ENCODE results near the gene CYTL1. TPM values are rescaled to one million over a fixed set of nuclear protein-coding genes. Genes with fewer than 3 reads are reported as not detected.

Gene CYTL1
- total RNA-seq, 1 experiment from 2014 or later: 3.2 TPM

DNA sequence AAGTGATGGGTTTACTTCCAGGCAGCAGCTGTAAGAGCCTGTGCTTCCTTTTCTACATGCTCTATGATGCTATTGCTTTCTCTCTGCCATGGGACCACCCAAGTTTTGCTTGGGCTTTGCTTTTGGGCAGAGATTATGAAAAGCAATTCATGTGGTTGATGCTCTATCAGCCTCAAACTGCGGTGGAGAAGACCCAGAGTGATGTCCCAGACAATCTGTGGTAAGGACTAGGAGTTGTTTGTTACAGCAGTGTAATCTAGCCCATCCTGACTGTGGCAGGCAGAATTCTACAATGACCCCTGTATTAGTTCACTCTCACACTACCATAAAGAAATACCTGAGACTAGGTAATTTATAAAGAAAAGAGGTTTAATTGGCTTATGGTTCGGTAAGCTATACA lies 9.2 kb upstream of the CYTL1 start:
- Mint-ChIP-seq H3K4me3 (no peak overlapping the region), H3K36me3 (no peaks in the 10 kb centered on the region), H3K4me1 (peaks cover 9% of the 10 kb centered on the region), H3K27ac (no peak overlapping the region), H3K27me3 (ENCODE audit: low read depth) (peaks cover 26% of the 10 kb centered on the region), H3K9me3 (peaks cover 9% of the 10 kb centered on the region)
- POLR2A ChIA-PET: no interaction called here
- no peak for TF ChIP-seq SMAD3 (CRISPR knock-in tag; IDR thresholded peaks at IDR 0.05; ENCODE audit: borderline replicate concordance)
- no peak for TF ChIP-seq FOXJ3 (CRISPR knock-in tag; IDR thresholded peaks at IDR 0.05; ENCODE audit: borderline replicate concordance)
- no peak for TF ChIP-seq ATF3 (CRISPR knock-in tag; conservative IDR thresholded peaks at IDR 0.05)
- no peak for TF ChIP-seq NFE2L1 (CRISPR knock-in tag; IDR thresholded peaks at IDR 0.05)
- TF ChIP-seq ZBTB43 (CRISPR knock-in tag; IDR thresholded peaks at IDR 0.05): no peak
- no peak for TF ChIP-seq FOXP4 (CRISPR knock-in tag; IDR thresholded peaks at IDR 0.05)
- TF ChIP-seq ZNF263 (CRISPR knock-in tag; IDR thresholded peaks at IDR 0.05; ENCODE audit: low read depth): no peak
- no peak for TF ChIP-seq RELA (CRISPR knock-in tag; IDR thresholded peaks at IDR 0.05; ENCODE audit: borderline replicate concordance)
- TF ChIP-seq IRF2 (CRISPR knock-in tag; IDR thresholded peaks at IDR 0.05; ENCODE audit: borderline replicate concordance, low read depth): no peak
- no peak for TF ChIP-seq HMGA2 (CRISPR knock-in tag; IDR thresholded peaks at IDR 0.05)
- TF ChIP-seq, protein P1, sequence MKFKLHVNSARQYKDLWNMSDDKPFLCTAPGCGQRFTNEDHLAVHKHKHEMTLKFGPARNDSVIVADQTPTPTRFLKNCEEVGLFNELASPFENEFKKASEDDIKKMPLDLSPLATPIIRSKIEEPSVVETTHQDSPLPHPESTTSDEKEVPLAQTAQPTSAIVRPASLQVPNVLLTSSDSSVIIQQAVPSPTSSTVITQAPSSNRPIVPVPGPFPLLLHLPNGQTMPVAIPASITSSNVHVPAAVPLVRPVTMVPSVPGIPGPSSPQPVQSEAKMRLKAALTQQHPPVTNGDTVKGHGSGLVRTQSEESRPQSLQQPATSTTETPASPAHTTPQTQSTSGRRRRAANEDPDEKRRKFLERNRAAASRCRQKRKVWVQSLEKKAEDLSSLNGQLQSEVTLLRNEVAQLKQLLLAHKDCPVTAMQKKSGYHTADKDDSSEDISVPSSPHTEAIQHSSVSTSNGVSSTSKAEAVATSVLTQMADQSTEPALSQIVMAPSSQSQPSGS (CRISPR knock-in tag; IDR thresholded peaks at IDR 0.05; ENCODE audit: borderline replicate concordance, low read depth): no peak
- TF ChIP-seq MXD4 (CRISPR knock-in tag; IDR thresholded peaks at IDR 0.05; ENCODE audit: borderline replicate concordance): no peak
- no peak for TF ChIP-seq TP53 (CRISPR knock-in tag; IDR thresholded peaks at IDR 0.05)
- TF ChIP-seq NFATC4 (CRISPR knock-in tag; IDR thresholded peaks at IDR 0.05): no peak
- ATAC-seq (no peak), DNase-seq (ENCODE audit: low spot score) (no peak)
- CTCF ChIA-PET: interaction anchor here (0.9 to 1.1 kb wide), 2 partner anchors 23 to 34 kb away, joined by 3 read pairs; partner anchors contain the start of gene STK32B

DNA sequence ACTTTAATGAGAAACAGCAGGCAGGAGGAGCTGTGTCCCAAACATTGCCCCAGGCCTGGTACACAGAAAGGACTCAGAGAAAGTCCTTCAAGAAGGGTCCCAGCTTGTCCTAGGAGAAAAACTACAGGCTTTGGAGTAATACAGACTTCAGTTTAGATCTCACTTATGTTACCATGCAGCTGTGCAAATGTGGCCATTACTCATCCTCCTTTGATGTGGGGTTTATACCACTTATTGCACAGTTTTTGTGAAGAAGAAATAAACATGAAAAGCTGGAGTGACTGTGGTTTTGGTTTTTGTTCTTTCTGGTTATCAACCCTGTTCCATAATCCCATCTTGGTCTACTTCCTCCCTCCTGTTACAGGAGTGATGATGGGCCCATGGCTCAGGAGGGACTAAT lies 8.1 kb upstream of the CYTL1 start:
- no peaks in the 10 kb centered on the region for H3K36me3 Mint-ChIP-seq
- peaks cover 24% of the 10 kb centered on the region for H3K27me3 Mint-ChIP-seq (ENCODE audit: low read depth)
- no peak overlapping the region for H3K27ac Mint-ChIP-seq
- ChIA-PET CTCF (interaction anchor here (0.9 to 1.2 kb wide), 3 partner anchors 10 to 33 kb away, joined by 3 to 5 read pairs (median 3); partner anchors contain the start of gene STK32B), POLR2A (no interaction called here)
- ATAC-seq (no peak), DNase-seq (ENCODE audit: low spot score) (no peak)
- TF ChIP-seq SMAD4 (CRISPR knock-in tag; IDR thresholded peaks at IDR 0.05) (no peak), NR2C2 (CRISPR knock-in tag; IDR thresholded peaks at IDR 0.05) (no peak), ZNF219 (CRISPR knock-in tag; IDR thresholded peaks at IDR 0.05; ENCODE audit: borderline replicate concordance) (no peak), KAT7 (CRISPR knock-in tag; IDR thresholded peaks at IDR 0.05; ENCODE audit: borderline replicate concordance) (no peak), ARID4B (CRISPR knock-in tag; IDR thresholded peaks at IDR 0.05; ENCODE audit: borderline replicate concordance) (no peak), ATF1 (CRISPR knock-in tag; IDR thresholded peaks at IDR 0.05) (no peak)
- peaks cover 6% of the 10 kb centered on the region for H3K4me1 Mint-ChIP-seq
- H3K9me3 Mint-ChIP-seq: peaks cover 16% of the 10 kb centered on the region
- H3K4me3 Mint-ChIP-seq: no peak overlapping the region

All from WTC11 (cell line).